GM12873 (cell line): ENCODE results near the gene SS18.

ENCODE experiments used
- TF ChIP-seq, protein P1 (sequence below): IDR thresholded peaks from 2 replicates; pipeline ENCODE4 v1.5.1; 2012; ENCODE audit warnings: low read depth, mild to moderate bottlenecking, moderate library complexity, low read length, control low read depth; ENCODE audit not compliant: insufficient read depth; ENCODE audit errors: missing control alignments

SS18 gene

DNA sequence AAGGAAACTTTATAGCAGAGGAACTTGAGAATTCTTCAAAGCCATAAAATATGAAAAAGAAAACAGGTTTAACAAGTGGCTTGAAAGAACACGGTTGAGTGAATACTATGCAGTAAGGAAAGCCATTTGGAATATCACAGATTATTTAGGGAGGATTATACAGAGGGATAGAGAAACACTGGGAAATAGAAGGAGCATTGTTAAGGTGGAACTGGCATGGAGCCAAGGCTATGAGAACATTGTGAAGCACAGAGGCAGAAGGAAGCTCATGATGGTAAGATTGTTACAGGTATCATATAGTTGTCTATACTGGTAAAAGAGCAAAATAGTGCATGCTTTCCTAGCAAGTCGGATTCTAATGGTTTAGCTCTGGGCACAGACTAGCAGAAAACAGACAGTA is 87.1 kb downstream of the SS18 start:
- TF ChIP-seq, protein P1, sequence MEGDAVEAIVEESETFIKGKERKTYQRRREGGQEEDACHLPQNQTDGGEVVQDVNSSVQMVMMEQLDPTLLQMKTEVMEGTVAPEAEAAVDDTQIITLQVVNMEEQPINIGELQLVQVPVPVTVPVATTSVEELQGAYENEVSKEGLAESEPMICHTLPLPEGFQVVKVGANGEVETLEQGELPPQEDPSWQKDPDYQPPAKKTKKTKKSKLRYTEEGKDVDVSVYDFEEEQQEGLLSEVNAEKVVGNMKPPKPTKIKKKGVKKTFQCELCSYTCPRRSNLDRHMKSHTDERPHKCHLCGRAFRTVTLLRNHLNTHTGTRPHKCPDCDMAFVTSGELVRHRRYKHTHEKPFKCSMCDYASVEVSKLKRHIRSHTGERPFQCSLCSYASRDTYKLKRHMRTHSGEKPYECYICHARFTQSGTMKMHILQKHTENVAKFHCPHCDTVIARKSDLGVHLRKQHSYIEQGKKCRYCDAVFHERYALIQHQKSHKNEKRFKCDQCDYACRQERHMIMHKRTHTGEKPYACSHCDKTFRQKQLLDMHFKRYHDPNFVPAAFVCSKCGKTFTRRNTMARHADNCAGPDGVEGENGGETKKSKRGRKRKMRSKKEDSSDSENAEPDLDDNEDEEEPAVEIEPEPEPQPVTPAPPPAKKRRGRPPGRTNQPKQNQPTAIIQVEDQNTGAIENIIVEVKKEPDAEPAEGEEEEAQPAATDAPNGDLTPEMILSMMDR: no peak

DNA sequence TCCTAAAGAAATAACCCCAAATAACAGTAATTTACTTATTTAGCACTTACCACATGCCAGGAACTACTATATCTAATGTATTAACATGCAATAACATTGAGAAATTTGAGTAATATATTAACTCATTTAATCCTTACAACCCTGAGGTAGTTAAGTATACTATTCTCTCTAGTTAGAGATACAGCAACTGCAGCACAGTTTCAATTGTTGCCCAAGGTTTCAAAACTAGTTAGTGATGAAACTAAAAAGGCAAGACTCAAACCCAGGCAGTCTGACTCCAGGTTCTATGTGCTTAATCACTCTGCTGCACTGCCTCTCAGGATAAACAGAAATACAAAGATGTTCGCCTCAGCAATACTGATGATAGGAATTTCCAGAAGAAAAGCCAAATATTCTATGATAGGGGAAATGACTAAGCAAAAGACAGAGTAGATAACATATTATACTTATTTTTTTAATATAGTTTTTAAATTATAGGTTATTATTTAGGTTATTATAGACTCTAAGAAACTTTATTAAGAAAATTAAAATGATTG is 88.0 kb downstream of the SS18 start:
- TF ChIP-seq, protein P1: no peak

DNA sequence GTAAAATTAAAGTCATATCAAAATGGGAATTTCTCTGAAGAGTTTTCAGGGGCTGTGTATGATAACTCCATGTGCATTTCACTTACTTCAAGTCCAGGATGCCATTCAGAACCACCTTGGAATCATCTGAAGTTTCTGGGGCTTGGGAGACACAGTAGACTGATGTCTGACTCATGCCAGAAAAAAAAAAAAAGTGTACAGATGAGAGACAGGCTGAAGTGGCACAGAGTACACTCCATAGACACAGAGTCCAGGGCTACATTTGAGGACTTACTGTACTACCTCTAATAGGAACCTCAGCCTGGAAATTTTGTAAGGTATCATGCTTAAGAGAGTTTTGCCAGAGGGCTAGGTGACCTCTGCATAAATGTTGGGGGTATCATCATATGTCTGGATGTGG is 92.0 kb downstream of the SS18 start:
- TF ChIP-seq, protein P1: no peak

DNA sequence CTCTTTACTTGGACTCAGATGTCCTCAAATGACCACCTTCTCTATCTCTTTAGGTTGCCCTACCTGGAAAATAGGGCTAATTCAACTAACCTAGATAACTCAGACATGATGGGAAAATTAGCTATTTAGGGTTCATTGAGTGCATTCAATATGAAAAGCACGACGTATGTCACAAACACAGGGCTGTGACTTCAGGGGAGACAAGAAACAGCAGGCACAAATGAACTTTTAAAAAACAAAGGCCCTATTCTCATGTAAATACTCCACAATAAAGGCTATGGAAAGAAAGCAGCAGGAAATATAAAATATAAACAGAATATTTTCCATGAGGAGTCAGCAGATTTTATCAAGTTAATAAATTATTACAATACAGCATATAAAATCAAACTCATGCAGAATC is 97.8 kb downstream of the SS18 start:
- TF ChIP-seq, protein P1: no peak

DNA sequence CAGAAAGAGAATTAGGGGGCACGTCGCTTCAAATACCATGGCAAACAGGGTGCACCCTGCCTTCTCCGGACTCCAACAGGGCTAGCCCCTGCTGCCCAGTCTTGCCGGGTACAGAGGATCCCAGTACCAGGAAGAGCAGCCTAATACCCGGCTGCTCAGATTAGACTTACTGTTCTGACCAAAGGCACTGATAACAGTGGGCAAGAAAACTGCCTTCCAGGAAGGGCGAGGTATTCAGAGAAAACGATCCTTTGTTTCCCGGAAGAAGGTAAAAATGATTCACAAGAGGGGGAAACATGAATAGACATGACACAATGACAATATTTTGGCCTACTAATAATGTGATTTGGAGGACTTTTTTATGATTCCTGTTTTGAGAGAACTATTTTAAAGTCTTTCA is 99.9 kb downstream of the SS18 start:
- TF ChIP-seq, protein P1: no peak

DNA sequence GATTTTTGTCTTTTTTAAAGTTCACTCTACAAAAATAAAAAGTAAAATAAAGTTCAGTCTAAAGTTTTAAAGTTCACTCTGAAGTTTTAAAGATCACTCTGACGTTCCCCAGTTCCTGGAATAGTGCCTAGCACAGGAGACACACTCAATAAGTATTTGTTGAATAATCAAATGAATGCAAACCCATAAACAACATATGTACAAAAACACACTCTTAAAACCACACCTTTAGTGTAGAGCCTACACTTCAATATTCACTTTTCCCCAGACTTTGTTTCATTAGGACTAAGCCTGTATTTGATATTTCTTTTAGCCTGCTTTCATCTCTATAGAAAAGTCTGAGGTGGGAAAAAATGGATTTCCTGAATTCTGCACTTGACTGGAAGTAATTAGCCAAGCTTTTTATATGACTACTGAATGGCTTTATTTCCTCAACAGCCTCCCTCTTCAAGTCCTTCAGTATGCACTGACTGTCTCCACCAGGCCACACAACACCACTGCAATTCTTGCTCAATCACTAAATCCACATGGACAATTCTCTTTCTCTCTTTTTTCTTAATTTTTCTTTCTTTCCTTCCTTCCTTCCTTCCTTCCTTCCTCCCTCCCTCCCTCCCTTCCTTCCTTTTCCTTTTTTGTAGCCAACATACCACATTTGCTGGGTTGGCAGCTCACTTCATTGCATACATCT is 104.6 kb downstream of the SS18 start:
- TF ChIP-seq, protein P1: no peak

DNA sequence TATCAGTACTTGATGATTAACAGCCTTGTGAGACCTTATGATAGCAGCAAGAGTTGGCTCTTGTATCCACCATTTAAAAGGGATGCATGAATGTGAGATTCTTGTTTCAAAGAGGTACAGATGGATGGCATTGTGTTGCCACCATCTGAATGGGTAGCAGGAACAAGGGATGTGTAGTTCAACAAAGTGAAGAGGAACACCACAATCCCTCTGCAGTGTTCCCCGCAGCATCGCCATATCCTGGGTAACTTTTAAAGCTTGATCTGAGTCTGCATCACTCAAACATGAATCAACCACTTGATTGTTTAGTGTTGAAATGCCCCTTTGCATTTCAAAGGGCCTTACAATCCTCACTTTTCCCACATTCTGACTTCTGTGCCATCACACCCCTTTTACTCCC is 106.7 kb downstream of the SS18 start:
- TF ChIP-seq, protein P1: no peak
